Tibial nerve (tissue), 4 donors: ENCODE results near the gene SHROOM3. TPM values are rescaled to one million over a fixed set of nuclear protein-coding genes. Genes with fewer than 3 reads are reported as not detected.

Experiments
- DNase-seq, 2 donors: peaks; one replicate each; pipeline ENCODE4 v3.0.0-alpha.2; 2019; ENCODE audit warnings: low spot score in 2 of 2
- H3K27ac ChIP-seq, 4 donors: fragments of 200-600 bp; sonication (generic) in 3 of 4; one replicate each; pipeline ENCODE4 v1.5.1; 2017 to 2019; ENCODE audit warnings: mild to moderate bottlenecking in 1 of 4
- H3K27me3 ChIP-seq, 2 donors: fragments of 200-600 bp; sonication (generic) in 1 of 2; one replicate each; pipeline versions ENCODE4 v1.5.1 to v1.6.0; 2017 to 2019
- H3K36me3 ChIP-seq, 3 donors: fragments of 200-600 bp; sonication (generic); one replicate each; pipeline ENCODE4 v1.5.1; 2018 to 2019
- H3K4me1 ChIP-seq, 4 donors: fragments of 200-600 bp; sonication (generic) in 3 of 4; one replicate each; pipeline ENCODE4 v1.5.1; 2017 to 2019
- H3K4me3 ChIP-seq, 4 donors: fragments of 200-600 bp; sonication (generic) in 3 of 4; one replicate each; pipeline ENCODE4 v1.5.1; 2017 to 2019; ENCODE audit warnings: mild to moderate bottlenecking in 1 of 4, moderate library complexity in 1 of 4
- H3K9me3 ChIP-seq, 4 donors: fragments of 200-600 bp; sonication (generic) in 3 of 4; one replicate each; pipeline ENCODE4 v1.5.1; 2017 to 2019
- EP300 ChIP-seq, 2 donors: sonication (generic); formaldehyde crosslinking; IDR thresholded peaks; one replicate each; pipeline ENCODE4 v1.6.1; 2017; ENCODE audit warnings: antibody characterized with exemption in 2 of 2, mild to moderate bottlenecking in 1 of 2
- POLR2A ChIP-seq, 2 donors: fragments of 450-650 bp; IDR thresholded peaks; one replicate each; pipeline ENCODE4 v1.6.1; 2017; ENCODE audit warnings: antibody characterized with exemption in 2 of 2, mild to moderate bottlenecking in 2 of 2, moderate library complexity in 2 of 2
- WGBS, 2 donors: methylation state at CpG; one replicate each; pipeline ENCODE4 v1.1.5; 2018; 5-methylcytosine and 5-hydroxymethylcytosine counted together
- total RNA-seq, 4 donors: library from RNA; depleted of rRNA; stranded (reverse); fragments of >200 nt; gene quantifications; one replicate each; pipeline ENCODE4 v1.1.0, GENCODE V29; 2016
- TF ChIP-seq, protein P1 (sequence below), 5 experiments: fragments of 200-600 bp in 3 of 5; fragments of 450-650 bp in 2 of 5; sonication (generic) in 3 of 5; IDR thresholded peaks; one replicate each; pipeline ENCODE4 v1.5.1; 2016 to 2019; ENCODE audit warnings: antibody characterized with exemption in 5 of 5, mild to moderate bottlenecking in 3 of 5, moderate library complexity in 2 of 5

The SHROOM3 gene
- total RNA-seq, 4 donors from 2014 or later: 28.0 to 49.8 (median 37.9) TPM

DNA sequence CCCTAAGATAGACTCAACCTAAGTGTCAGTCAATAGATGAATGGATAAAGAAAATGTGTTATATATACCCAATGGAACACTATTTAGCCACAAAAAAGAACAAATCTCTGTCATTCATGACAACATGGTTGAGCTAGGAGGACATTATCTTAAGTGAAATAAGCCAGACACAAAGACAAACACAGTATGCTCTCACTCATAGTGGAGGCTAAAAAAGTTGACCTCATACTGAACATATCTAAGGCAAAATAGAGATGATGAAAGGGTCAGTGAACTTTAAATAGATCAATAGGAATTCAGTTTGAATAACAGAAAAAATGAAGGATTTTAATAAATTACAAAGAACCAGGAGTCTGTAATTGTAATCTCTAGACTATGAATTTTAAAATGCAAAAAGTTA, 356.4 kb downstream of the SHROOM3 start:
- H3K4me1 ChIP-seq: no peaks in the 10 kb centered on the region
- no peak for DNase-seq
- no peak overlapping the region for H3K4me3 ChIP-seq
- TF ChIP-seq POLR2A (IDR thresholded peaks at IDR 0.05) (no peak), EP300 (IDR thresholded peaks at IDR 0.05) (no peak)
- TF ChIP-seq, protein P1, sequence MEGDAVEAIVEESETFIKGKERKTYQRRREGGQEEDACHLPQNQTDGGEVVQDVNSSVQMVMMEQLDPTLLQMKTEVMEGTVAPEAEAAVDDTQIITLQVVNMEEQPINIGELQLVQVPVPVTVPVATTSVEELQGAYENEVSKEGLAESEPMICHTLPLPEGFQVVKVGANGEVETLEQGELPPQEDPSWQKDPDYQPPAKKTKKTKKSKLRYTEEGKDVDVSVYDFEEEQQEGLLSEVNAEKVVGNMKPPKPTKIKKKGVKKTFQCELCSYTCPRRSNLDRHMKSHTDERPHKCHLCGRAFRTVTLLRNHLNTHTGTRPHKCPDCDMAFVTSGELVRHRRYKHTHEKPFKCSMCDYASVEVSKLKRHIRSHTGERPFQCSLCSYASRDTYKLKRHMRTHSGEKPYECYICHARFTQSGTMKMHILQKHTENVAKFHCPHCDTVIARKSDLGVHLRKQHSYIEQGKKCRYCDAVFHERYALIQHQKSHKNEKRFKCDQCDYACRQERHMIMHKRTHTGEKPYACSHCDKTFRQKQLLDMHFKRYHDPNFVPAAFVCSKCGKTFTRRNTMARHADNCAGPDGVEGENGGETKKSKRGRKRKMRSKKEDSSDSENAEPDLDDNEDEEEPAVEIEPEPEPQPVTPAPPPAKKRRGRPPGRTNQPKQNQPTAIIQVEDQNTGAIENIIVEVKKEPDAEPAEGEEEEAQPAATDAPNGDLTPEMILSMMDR (IDR thresholded peaks at IDR 0.05): no peak
- H3K9me3 ChIP-seq: no peaks in the 10 kb centered on the region
- no peak overlapping the region for H3K27ac ChIP-seq
- no peaks in the 10 kb centered on the region for H3K27me3 ChIP-seq
- H3K36me3 ChIP-seq: peaks cover 0 to 11% (median 0%) of the 10 kb centered on the region in 3 donors

DNA sequence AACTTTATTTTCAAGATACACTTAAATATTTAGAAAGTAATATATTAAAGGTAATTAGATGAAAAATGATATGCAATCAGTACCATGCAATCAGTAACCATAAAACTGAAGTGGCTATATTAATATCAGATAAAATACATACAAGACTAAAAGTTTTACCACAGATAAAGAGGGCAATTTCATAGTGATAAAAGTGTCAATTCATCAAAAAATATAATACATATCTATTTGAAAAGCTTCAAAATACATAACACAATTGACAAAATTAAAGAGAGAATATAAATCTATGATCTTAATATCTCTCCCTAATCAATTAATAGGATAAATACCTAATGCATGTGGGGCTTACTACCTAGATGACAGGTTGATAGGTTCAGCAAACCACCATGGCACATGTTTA, 357.4 kb downstream of the SHROOM3 start:
- Histone ChIP-seq H3K36me3 (peaks cover 0 to 1% (median 0%) of the 10 kb centered on the region in 3 donors), H3K27me3 (no peaks in the 10 kb centered on the region), H3K4me3 (no peak overlapping the region), H3K4me1 (no peaks in the 10 kb centered on the region), H3K27ac (no peak overlapping the region), H3K9me3 (no peaks in the 10 kb centered on the region)
- no peak for DNase-seq
- TF ChIP-seq POLR2A (IDR thresholded peaks at IDR 0.05): no peak
- TF ChIP-seq EP300 (IDR thresholded peaks at IDR 0.05): no peak
- TF ChIP-seq, protein P1 (IDR thresholded peaks at IDR 0.05): no peak

DNA sequence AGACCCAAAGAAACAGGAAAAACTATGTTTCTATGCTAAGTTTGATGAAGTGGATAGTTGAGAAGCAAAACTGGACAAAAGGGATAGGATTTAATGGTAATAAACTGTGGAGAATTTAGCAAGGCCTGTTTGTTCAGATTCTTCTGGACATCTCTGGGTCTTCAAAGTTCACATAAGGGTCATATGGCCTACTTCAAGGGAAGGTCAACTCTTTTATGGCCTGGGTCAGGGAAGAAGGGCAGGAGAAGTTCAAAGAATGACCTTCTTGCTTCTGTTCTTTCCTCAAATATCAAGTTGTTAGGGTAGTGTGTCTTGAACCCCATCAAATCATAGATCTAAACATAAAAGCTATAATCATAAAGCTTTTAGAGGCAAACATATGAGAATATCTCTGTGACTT, 360.2 kb downstream of the SHROOM3 start:
- H3K9me3 ChIP-seq: no peaks in the 10 kb centered on the region
- H3K4me1 ChIP-seq: no peaks in the 10 kb centered on the region
- DNase-seq: no peak
- H3K36me3 ChIP-seq: no peaks in the 10 kb centered on the region
- no peak overlapping the region for H3K4me3 ChIP-seq
- TF ChIP-seq, protein P1 (IDR thresholded peaks at IDR 0.05): no peak
- TF ChIP-seq EP300 (IDR thresholded peaks at IDR 0.05) (no peak), POLR2A (IDR thresholded peaks at IDR 0.05) (no peak)
- no peak overlapping the region for H3K27ac ChIP-seq
- no peaks in the 10 kb centered on the region for H3K27me3 ChIP-seq

DNA sequence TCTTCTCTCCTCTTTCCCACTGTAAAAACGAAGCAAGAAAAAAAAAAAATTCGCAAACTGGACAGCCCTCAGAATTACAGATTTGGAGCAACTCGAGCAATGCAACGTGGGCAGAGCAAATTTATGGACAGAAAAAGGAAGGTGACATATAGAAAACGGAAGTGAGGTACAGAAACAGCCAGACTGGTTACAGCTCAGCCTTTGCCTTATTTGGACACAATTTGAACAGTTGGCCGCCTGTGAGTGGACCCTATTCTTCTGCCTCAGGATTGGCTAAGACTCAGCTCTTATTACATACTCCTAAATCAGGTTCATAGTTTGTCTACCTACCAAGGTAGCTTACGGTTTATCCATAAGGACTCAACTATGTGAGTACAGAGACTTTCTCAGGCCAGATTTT, 364.1 kb downstream of the SHROOM3 start:
- Histone ChIP-seq H3K36me3 (no peaks in the 10 kb centered on the region), H3K27me3 (no peaks in the 10 kb centered on the region), H3K4me1 (peaks cover 0 to 23% (median 5%) of the 10 kb centered on the region in 4 donors), H3K27ac (no peak overlapping the region), H3K4me3 (no peak overlapping the region), H3K9me3 (no peaks in the 10 kb centered on the region)
- 61 to 66% methylated on average over 7 of the region's 7 CpGs for WGBS, 2 donors
- no peak for DNase-seq
- TF ChIP-seq POLR2A (IDR thresholded peaks at IDR 0.05) (no peak), EP300 (IDR thresholded peaks at IDR 0.05) (no peak)
- TF ChIP-seq, protein P1 (IDR thresholded peaks at IDR 0.05): no peak

DNA sequence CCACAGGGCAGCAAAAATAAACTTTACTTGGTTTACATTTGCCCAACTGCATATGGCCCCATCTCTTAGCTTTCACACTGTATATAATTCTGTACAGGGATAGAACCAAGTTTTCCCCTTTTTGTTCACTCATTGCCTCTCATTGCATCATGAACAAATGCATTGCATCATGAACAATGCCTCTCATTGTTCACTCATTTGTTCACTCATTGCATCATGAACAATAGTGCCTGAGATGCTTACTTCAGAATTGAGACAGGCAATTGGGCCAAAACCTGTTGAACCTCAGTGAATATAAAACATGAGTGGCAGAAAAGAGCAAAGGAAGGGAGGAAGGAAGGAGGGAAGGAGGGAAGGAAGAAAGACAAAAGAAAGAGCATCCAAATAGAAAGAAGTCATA, 364.7 kb downstream of the SHROOM3 start:
- Histone ChIP-seq H3K27me3 (no peaks in the 10 kb centered on the region), H3K27ac (no peak overlapping the region), H3K4me3 (no peak overlapping the region), H3K9me3 (no peaks in the 10 kb centered on the region), H3K36me3 (no peaks in the 10 kb centered on the region), H3K4me1 (peaks cover 0 to 26% (median 5%) of the 10 kb centered on the region in 4 donors)
- TF ChIP-seq, protein P1 (IDR thresholded peaks at IDR 0.05): no peak
- no peak for TF ChIP-seq POLR2A (IDR thresholded peaks at IDR 0.05)
- TF ChIP-seq EP300 (IDR thresholded peaks at IDR 0.05): no peak
- DNase-seq: no peak
